ENCODE results near the gene HBG1. TPM values are rescaled to one million over a fixed set of nuclear protein-coding genes. Genes with fewer than 3 reads are reported as not detected.

Gene HBG1
- total RNA-seq, 1 donor from 2014 or later, result not detected

GRCh38 chr11:5276697-5277096 lies 27.0 kb upstream of the HBG1 start:
- DNase-seq (ENCODE audit: low read depth), result no peak
- Histone ChIP-seq H3K36me3 (ENCODE audit: insufficient read depth, low read length) (no peaks in the 10 kb centered on the region), H3K27me3 (ENCODE audit: insufficient read depth, low read length) (no peaks in the 10 kb centered on the region), H3K4me2 (ENCODE audit: low read length) (no peak overlapping the region), H3K9ac (ENCODE audit: low read length) (no peak overlapping the region), H3K4me1 (ENCODE audit: insufficient read depth, low read length) (peaks cover 8% of the 10 kb centered on the region), H3K27ac (ENCODE audit: low read depth, low read length) (no peak overlapping the region), H3K4me3 (ENCODE audit: insufficient read depth, low read depth, low read length) (no peak overlapping the region), H3K79me2 (ENCODE audit: insufficient read depth, low read length) (no peaks in the 10 kb centered on the region), H3K9me3 (ENCODE audit: insufficient read depth, low read depth, low read length) (no peaks in the 10 kb centered on the region), H4K20me1 (ENCODE audit: insufficient read depth, low read length) (no peaks in the 10 kb centered on the region), H2AFZ (ENCODE audit: low read depth, low read length) (no peak overlapping the region)
- no peak overlapping the region for H3K27ac Mint-ChIP-seq (ENCODE audit: unreplicated experiment)
- no peaks in the 10 kb centered on the region for H3K36me3 Mint-ChIP-seq (ENCODE audit: low read depth, unreplicated experiment)
- TF ChIP-seq CTCF (IDR thresholded peaks at IDR 0.05; ENCODE audit: insufficient read depth, low read depth, low read length) (no peak), EZH2 (IDR thresholded peaks at IDR 0.05; ENCODE audit: insufficient read depth, low read length) (no peak)
- H3K9me3 Mint-ChIP-seq (ENCODE audit: unreplicated experiment), result no peaks in the 10 kb centered on the region
- H3K27me3 Mint-ChIP-seq (ENCODE audit: low read depth, unreplicated experiment), result no peaks in the 10 kb centered on the region
- FAIRE-seq, result no peak
- H3K4me3 Mint-ChIP-seq (ENCODE audit: unreplicated experiment), result no peak overlapping the region
- peaks cover 22% of the 10 kb centered on the region for H3K4me1 Mint-ChIP-seq (ENCODE audit: low read depth, unreplicated experiment)

- Histone ChIP-seq H3K9ac (ENCODE audit: low read length) (no peak overlapping the region), H4K20me1 (ENCODE audit: insufficient read depth, low read length) (no peaks in the 10 kb centered on the region), H3K4me3 (ENCODE audit: insufficient read depth, low read depth, low read length) (no peak overlapping the region), H3K27me3 (ENCODE audit: insufficient read depth, low read length) (no peaks in the 10 kb centered on the region), H3K9me3 (ENCODE audit: insufficient read depth, low read depth, low read length) (no peaks in the 10 kb centered on the region), H3K27ac (ENCODE audit: low read depth, low read length) (no peak overlapping the region), H3K79me2 (ENCODE audit: insufficient read depth, low read length) (no peaks in the 10 kb centered on the region), H3K4me1 (ENCODE audit: insufficient read depth, low read length) (peaks cover 3% of the 10 kb centered on the region), H2AFZ (ENCODE audit: low read depth, low read length) (no peak overlapping the region), H3K4me2 (ENCODE audit: low read length) (no peak overlapping the region), H3K36me3 (ENCODE audit: insufficient read depth, low read length) (no peaks in the 10 kb centered on the region)
- Mint-ChIP-seq H3K27me3 (ENCODE audit: low read depth, unreplicated experiment) (no peaks in the 10 kb centered on the region), H3K4me3 (ENCODE audit: unreplicated experiment) (no peak overlapping the region), H3K36me3 (ENCODE audit: low read depth, unreplicated experiment) (no peaks in the 10 kb centered on the region), H3K9me3 (ENCODE audit: unreplicated experiment) (no peaks in the 10 kb centered on the region), H3K4me1 (ENCODE audit: low read depth, unreplicated experiment) (peaks cover 19% of the 10 kb centered on the region), H3K27ac (ENCODE audit: unreplicated experiment) (no peak overlapping the region)
- DNase-seq (ENCODE audit: low read depth) (no peak), FAIRE-seq (no peak)
- TF ChIP-seq EZH2 (IDR thresholded peaks at IDR 0.05; ENCODE audit: insufficient read depth, low read length), result no peak
- no peak for TF ChIP-seq CTCF (IDR thresholded peaks at IDR 0.05; ENCODE audit: insufficient read depth, low read depth, low read length)
These were observed 25.9 kb upstream of the HBG1 start for GRCh38 chr11:5275369-5276110.

- Mint-ChIP-seq H3K27ac (ENCODE audit: unreplicated experiment) (no peak overlapping the region), H3K36me3 (ENCODE audit: low read depth, unreplicated experiment) (no peaks in the 10 kb centered on the region), H3K4me1 (ENCODE audit: low read depth, unreplicated experiment) (peaks cover 11% of the 10 kb centered on the region), H3K9me3 (ENCODE audit: unreplicated experiment) (no peaks in the 10 kb centered on the region), H3K4me3 (ENCODE audit: unreplicated experiment) (no peak overlapping the region), H3K27me3 (ENCODE audit: low read depth, unreplicated experiment) (no peaks in the 10 kb centered on the region)
- Histone ChIP-seq H3K36me3 (ENCODE audit: insufficient read depth, low read length) (no peaks in the 10 kb centered on the region), H3K27me3 (ENCODE audit: insufficient read depth, low read length) (no peaks in the 10 kb centered on the region), H4K20me1 (ENCODE audit: insufficient read depth, low read length) (no peaks in the 10 kb centered on the region), H3K4me2 (ENCODE audit: low read length) (no peak overlapping the region), H3K27ac (ENCODE audit: low read depth, low read length) (peak overlapping the region; percentile 7), H3K79me2 (ENCODE audit: insufficient read depth, low read length) (no peaks in the 10 kb centered on the region), H3K9me3 (ENCODE audit: insufficient read depth, low read depth, low read length) (no peaks in the 10 kb centered on the region), H2AFZ (ENCODE audit: low read depth, low read length) (peak overlapping the region; percentile 30), H3K4me3 (ENCODE audit: insufficient read depth, low read depth, low read length) (no peak overlapping the region), H3K9ac (ENCODE audit: low read length) (no peak overlapping the region), H3K4me1 (ENCODE audit: insufficient read depth, low read length) (peaks cover 3% of the 10 kb centered on the region)
- no peak for FAIRE-seq
- no peak for DNase-seq (ENCODE audit: low read depth)
- TF ChIP-seq EZH2 (IDR thresholded peaks at IDR 0.05; ENCODE audit: insufficient read depth, low read length) (no peak), CTCF (IDR thresholded peaks at IDR 0.05; ENCODE audit: insufficient read depth, low read depth, low read length) (no peak)
These were observed 24.7 kb upstream of the HBG1 start for GRCh38 chr11:5274395-5274794.

Data from astrocyte (in vitro differentiated cells and primary cell).